GM12873 (cell line): ENCODE data around the gene ACO2.

Source experiments
- CTCF ChIP-seq: IDR thresholded peaks from 2 replicates; pipeline ENCODE4 v1.5.1; 2012; ENCODE audit warnings: low read depth, mild to moderate bottlenecking, moderate library complexity, low read length, control low read depth; ENCODE audit not compliant: insufficient read depth; ENCODE audit errors: missing control alignments

The ACO2 gene

GRCh38 chr22:41524809-41525449 is 56.0 kb downstream of the ACO2 start:
- no peak for TF ChIP-seq CTCF

GRCh38 chr22:41525450-41526225 is 56.7 kb downstream of the ACO2 start:
- no peak for TF ChIP-seq CTCF

GRCh38 chr22:41526226-41526829 is 57.4 kb downstream of the ACO2 start:
- TF ChIP-seq CTCF = no peak

GRCh38 chr22:41526830-41527799 is 58.2 kb downstream of the ACO2 start:
- TF ChIP-seq CTCF = peak; percentile 92

- TF ChIP-seq CTCF = no peak
Observed at GRCh38 chr22:41528132-41528766, 59.3 kb downstream of the ACO2 start.

GRCh38 chr22:41528938-41529561 is 60.1 kb downstream of the ACO2 start:
- TF ChIP-seq CTCF = no peak
